HG03039 (cell line): ENCODE measurements around the gene LMF1.
"Not testable (repeated sequence)": the region's sequence is repeated elsewhere in the genome, so short reads cannot be mapped to it uniquely, and the experiment has no call there.

Experiments used
- ATAC-seq: cut with Tn5 transposase; IDR thresholded peaks from one replicate; pipeline ENCODE4 v1.9.1; 2021; ENCODE audit warnings: mild to moderate bottlenecking, moderate library complexity; ENCODE audit not compliant: unreplicated experiment

Gene LMF1

DNA sequence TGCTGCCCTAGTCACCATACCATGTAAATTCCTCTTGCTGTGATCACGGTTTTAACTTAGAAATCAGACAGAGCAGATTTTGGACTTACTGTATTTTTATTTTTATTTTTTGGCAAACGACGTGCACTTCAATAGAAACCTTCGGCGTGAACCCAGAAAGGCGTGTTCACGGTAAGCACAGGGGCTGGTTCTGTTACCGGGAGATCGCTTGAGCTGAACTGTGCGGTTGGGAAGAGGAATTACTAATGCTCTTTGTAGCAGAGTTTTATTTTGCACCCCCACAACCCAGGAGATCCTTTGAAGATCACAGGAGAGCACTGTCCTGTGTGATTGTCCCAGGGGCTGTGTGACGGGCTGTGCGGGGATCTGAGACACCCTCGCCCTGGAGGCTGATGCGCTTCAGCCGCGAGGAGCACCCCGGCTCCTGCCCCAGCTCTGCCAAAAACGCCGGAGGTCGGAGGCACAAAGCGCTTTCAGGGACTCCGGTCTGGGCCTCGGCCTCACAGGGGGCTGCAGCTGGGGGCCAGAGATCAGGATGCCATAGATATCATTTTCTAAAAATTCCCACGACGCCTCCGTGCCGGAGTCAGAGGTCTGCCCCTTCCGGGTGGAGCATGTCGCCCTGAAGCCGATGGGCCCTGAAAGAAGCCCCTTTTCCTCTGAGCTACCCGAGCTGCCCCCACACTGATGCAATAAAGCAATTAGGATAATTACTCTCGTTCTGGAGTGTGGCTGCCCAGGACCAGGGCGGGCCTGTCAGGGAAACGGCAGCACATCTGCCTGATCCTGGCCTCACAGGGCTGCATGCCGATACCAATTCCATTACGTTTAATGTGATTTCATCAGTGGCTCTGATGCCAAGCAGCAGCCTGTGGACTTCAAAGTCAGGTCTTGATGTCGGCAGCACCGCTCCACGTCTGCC is 71.8 kb downstream of the LMF1 start:
- no peak for ATAC-seq

DNA sequence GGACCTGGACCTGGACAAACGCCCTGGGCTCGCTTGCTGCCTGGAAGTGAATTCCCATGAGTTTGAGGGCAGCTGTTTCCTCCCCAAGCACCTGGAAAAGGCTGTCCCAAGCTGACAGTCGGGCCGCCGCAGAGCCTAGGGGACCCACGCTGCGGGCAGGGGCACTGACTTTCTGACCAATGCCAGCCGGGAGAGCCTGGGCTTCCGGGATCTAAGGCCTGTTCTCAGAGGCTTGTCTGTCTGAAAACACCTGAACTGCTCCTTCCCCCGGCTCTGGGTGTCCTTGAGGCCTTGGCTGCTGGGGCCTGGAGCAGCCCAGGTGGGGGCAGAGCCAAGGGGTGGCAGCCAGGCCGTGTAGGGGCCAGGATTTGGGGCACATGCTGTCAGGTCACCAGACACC is 72.6 kb downstream of the LMF1 start:
- ATAC-seq, result no peak

DNA sequence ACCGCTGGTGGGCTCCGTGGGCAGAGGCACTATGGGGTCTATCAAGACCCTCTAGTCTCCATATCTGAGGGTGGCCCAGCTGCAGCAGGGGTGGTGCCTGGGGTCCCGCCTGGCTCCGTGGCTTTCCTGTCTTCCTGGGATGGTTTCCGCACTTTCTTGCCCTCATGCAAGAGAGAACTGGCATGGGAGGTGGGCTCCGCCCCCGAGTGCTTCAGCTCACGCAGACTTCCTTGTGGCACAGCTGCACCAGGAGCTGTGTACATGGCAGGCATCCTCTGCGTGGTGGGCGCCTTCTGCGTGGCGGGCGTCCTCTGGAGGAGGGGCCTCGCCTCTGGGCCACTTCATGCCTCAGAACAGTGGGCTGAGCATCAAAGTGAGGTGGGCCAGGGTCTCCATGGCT is 73.1 kb downstream of the LMF1 start:
- ATAC-seq, result no peak

DNA sequence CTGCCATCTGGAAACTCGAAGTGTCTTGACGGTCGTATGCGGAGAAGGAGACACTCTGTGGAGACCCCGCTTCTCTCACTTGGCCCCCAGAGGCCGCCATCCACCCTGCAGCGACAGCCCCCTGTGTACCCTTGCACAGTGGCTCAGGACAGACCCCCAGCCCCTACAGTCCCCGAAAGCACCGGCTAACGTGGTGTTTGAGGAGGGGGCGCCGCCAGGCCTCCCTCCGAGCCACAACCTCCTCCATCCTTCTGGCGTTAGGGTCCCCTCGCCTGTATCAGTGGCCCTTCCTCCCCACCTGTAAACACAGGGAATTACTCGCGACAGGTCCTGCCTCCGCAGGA is 73.6 kb downstream of the LMF1 start:
- ATAC-seq, result no peak

DNA sequence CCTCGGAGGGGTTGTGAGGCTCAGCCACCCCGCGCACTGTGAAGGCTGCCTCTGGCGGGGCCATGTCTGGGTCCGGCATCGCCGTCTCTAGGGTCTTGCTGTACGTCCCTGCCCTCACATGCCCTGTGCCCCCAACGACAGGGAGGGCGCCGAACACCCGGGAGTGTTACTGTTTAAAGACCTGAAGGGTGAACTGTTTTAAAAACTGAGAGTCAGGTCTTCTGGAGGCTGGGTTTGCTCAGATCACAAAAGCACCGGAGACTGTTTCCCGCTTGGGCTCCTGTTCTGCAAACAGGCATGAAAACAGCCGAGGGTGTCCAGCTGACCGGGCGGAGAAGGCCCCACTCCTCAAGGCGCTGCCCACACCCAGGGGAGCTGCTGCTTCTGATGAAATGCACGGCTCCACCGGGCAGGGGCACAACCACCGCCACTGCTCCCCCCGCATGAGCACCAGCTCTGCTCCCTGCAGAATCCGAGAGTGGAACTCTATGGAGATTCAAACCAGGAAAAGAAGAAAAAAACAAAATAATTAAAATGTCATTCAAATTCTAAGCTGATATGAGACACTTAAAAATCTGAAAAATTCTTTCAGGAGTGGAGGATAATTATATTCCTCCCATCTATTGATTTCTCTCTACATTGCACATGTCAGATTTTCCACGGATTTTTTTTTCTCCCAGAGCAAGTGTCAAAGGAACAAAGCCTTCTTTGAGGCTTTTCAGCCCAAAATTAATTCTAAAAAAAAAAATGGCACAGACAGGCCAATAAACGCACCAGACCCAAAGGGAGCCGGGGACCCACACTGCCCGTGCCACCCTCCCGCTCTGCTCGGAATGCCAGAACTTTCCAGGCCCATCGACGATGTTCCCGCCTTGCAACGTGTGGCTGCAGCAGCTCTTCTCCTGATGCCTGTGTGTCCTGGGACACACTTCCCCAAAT is 74.3 kb downstream of the LMF1 start:
- ATAC-seq, result no peak

DNA sequence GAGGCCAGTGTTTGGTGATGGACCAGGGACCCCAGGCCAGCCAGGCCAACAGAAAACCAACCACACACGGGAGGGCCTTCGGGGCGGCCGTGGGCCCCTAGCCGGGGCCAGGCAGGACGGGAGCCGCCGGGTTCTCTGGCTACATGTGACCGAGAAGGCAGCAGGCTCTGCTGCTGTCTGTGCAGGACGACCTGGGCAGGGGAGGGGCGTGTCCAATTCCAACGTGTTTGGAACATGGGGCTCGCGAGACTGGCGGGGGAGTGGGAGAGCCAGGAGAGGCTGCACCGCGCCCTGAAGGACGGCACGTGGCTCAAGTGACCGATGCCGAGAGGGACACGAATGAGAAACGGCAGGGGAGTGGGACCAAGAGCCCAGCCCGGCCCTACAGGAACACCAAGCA is 75.4 kb downstream of the LMF1 start:
- ATAC-seq, result no peak

DNA sequence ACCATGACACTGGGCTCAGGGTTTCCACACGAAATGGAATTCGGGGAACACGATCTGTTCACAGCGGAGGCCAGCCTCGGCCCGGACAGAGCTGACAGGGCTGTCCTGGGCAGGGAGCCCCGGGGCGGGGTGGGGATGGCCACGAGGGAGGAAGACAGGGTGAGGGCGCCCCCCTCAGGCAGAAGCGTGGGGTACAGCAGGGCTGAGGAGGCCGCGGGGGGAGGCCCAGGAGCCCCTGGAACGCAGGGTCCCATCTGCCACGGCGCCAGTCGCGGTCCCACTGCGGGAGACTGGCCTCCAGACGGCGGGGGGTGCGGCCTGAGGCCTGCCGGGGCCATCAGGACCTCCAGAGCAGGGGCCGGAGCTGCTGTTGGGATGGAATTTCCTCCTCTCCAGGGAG is 75.9 kb downstream of the LMF1 start:
- no peak for ATAC-seq

DNA sequence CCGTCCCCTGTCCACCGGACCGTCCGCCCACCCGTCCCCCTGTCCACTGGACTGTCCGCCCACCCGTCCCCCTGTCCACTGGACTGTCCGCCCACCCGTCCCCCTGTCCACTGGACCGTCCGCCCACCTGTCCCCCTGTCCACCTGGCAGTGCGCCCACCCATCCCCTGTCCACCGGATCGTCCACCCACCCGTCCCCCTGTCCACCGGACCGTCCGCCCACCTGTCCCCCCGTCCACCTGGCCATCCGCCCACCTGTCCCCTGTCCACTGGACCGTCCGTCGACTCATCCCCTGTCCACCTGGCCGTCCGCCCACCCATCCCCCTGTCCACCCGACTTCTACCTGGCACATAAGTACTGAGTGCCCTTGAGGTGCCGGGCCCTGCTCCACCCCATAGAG is 76.6 kb downstream of the LMF1 start:
- no peak for ATAC-seq

DNA sequence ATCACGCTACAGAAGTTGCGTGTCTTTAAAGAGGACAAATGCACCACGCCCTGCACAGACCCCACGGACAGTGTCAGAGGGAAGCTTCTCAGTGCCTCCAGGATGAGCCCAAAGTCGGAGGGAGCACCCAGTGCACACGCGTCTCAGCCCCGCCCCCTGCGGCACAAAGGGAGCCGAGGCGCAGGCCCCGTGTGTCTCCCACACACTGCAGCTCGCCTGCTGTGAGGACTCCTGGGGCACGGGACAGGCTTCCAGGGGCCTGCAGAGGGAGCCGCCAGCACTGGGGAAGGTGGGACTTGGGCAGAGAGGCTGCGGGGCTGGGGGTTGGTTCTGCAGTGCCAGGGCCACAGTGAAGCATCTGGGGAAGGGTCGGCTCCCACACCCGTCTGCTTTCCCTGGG is 77.4 kb downstream of the LMF1 start:
- ATAC-seq, result no peak

DNA sequence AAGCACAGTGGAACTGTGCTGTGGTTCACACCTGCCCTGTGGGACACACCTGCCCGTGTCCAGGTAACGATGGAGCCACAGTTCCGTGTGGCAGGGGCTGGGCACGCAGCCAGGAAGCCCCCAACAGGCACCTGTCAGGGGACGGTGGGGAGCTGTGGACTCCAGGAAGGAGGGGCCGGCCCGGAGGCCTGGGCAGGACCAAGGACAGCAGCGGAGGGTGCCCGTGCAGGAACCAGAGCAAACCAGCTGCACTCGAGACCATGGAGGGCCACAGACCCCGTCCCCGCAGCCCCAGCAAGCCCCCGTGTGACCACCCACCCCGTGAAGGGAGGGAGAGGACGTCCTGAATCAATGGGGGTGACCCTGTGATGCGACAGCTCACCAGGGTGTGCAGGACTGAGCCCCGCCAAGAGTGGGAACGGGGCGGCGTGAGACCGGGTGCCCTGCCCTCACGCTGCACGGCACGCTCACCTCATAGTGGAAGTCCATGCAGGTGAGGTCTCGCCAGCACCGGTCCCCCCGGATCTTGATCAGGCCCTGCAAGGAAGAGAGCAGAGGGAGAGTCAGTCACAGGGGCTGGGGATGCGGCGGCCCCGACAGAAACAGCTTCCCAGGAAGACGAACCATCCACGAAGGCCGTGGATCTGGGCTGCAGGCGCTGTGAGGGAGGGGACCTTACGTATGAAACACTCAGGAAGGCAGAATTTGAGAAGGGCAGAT is 78.1 kb downstream of the LMF1 start:
- ATAC-seq, result no peak

DNA sequence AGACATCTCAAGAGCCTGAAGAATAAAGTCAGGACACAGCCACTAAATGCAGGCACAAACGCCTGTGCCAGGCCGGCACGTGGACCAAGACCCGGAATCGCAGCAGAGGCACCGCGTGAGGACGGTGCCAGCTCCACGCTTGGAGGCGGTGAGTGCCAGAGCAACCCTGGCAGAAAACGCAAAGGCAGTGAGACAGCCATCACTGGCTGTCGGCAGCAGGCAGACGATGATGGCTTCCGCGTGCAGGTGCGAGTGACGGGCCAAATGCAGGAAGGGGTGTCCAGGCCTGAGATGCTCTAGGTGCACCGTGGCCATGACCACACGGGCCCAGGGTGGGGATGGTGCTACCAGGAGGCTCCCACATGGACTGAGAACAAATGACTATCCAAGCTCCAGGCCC is 78.8 kb downstream of the LMF1 start:
- no peak for ATAC-seq

DNA sequence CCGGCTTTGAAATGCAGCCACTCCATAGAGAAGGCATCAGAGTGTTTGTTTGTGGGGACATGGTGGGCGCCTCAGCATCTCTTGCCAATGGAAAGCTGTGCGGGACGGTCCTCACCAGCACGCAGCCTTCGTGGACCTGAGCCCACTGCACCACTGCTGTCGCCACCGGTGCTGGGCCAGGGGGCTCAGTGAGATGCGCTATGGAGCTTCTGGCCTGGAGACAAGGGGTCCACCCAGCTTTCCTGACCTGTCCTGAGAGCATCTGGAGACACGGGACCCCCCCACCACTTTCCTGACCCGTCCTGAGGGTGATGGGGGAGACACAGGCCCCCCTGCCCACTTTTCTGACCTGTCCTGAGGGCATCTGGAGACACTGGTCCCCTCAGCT is 79.4 kb downstream of the LMF1 start:
- ATAC-seq, result no peak

DNA sequence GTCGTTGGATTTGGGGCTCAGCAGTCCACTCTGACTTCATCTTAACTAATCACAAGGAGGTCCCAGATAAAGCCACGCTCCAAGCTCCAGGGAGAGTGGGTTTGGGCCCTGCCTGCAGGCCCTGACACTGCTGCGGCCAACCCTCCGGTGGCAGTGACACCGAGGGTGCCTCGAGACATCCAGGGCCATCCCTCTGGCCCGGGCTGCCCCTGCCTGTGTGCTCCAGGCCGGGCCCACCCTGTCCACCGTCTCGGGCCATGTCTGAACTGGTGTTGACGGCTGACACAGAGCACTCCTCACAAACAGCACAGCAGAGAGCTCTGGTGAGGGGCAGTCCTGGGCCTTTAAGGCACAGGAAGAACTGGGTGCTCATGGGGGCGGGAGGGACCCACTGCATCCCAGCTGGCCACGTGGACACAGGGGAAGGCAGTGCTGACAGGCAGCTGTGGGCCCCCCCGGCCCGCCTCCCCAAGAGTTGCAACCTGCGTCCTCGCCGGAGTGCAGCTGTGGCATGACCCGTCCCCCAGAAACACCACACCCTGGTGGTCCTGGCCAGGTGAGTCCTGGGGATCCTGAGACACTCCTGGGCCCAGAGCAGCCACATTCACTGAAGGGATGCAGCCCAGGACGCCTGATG is 80.0 kb downstream of the LMF1 start:
- no peak for ATAC-seq

DNA sequence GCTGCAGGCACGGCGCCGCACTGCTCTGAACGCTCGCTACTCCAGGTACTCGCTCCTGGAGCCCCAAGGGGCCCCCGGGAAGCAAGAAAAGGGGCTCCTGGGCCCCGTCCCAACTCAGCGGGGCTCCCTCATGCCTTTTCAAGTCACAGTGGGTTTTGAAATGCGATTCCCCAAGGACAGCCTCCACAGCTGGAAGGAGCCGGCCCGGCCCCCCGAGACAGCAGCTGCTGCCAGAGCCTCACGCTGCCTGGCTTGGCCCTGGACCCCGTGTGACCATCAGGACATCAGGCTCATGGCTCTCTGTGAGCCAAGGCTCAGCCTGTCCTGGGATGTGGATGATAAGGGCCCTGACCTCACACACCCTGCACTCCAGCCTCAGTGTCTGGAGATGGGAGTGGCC is 80.6 kb downstream of the LMF1 start:
- ATAC-seq, result no peak

DNA sequence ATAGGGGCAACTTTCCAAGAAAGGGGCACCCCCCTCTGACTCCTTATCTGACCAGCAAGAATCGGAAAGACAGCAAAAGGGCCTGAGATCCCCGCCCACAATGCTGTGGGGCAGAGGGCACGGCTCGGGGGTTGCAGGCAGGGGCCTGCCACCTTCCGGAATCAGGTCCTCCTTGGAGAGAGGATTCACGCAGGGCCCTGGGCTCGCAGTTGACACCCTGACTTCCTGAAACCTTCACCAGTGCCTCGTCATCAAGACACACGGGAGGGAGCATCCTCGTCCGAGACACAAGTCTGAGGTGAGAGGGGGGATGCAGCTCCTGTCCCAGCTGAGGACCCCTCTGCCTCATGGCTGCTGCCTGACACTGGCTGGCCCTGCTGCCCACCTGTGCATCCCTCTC is 81.2 kb downstream of the LMF1 start:
- ATAC-seq, result no peak

DNA sequence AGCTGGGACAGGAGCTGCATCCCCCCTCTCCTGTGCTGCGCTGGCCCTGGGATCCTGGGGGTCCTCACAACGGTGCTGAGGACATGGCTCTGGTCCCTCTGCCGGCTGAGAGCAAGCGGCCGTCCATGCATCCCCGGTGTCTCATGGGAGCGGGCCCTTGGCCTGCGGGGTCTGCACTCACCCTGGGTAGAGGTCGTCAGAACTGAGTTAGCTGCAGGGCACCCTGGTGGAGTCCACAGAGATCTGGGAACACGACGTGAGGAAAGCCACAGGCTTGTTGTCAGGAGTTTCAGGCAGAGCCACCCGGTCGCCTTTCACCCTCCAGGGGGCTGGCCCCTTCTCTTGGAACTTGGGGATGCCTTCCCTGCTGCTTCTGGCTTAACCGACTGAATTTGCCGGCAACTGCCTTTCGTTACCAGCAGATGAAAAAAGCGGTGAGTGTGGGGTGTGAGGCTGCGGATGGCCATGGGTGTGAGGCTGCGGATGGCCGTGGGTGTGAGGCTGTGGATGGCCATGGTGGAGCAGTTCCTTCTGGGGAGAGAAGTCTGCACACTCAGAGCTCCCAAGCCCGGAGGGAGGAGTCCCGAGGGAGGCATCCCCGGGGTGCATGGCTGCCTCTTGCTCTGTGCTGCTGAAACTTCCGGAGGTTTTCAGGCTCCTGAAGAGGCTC is 81.7 kb downstream of the LMF1 start:
- no peak for ATAC-seq

DNA sequence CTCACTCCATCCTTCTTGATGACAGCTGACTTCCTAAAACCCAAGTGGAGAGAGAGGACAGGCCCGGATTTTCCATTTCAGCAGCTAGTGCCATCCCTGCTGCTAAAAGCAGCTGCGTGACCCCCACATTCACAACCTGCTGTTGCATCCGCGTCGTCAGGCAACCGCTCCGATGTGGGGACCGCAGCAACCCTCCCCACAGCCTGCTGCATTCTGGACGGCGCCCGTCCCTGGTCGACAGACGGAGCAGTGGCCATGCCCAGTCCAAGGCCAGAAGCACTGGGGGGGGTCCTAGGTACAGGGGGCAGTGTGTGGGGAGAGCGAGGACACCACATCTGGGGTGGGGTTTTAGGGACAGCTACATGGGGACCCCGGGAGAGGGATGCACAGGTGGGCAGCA is 82.3 kb downstream of the LMF1 start:
- ATAC-seq, result not testable (repeated sequence)

DNA sequence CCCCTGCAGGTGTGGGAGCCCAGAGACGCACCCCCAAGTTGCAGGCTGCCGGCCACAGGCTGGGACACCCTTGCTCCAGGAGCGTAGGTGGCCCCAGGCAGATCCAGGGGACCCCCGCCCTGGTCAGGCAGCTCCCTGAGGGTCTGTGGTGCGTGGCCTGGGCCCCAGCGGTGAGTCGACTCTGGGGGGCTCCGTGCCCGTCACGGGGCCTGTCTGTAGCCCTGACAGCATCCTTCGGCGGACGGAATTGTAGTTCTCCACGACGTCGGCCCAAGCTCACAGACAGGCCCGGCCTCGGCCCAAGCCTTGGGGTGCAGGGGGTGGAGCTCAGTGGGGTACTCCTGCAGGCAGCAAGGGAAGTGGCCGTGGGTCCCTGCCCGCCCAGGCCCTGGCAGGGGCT is 82.9 kb downstream of the LMF1 start:
- no peak for ATAC-seq

DNA sequence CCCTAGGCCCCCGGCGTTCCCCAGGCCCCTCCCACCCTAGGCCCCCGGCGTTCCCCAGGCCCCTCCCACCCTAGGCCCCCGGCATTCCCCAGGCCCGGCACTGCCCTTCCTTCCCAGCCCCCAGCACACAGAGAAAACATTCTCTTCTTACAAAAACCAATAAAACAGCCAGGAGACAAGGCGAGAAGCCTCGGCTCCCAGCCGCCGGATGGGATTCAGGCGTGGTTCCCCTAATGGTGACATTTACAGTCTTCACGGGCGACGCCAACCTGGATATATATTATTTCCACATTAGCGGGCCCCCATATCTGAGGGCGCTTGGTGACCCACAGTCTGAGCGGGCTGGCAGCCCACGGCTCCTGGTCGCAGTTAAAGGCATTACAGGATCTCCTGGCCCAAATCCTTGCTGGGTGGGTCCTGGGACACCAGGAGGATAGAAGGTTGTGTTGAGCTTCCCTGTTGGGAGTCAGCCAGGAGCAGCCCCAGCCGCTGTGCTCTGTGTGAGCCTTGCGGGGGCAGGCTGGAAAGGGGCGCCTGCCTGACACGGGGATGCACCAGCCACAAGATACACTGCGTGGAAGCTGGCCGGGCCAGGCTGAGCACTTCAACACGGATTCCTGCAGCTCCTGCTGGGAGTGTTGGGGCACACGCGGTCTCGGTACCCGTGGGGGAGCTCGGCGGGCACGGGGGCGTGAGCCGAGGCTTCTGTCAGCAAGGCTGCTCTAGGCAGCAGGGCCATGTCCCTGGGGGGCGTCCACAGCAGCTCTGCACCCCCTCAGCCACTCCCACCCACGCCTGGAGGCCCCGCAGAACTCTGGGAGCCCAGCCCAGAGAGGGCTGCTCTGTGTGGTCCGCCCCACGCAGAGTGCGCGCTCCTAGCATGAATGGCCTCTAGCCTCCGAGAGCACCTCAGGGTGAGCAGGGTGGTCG is 83.7 kb downstream of the LMF1 start:
- no peak for ATAC-seq
